ENCODE measurements around the gene SLC17A5. TPM values are rescaled to one million over a fixed set of nuclear protein-coding genes. Genes with fewer than 3 reads are reported as not detected.

The SLC17A5 gene
- total and polyA plus RNA-seq, 12 donors: 1.5 to 20.3 (median 12.8) TPM

DNA sequence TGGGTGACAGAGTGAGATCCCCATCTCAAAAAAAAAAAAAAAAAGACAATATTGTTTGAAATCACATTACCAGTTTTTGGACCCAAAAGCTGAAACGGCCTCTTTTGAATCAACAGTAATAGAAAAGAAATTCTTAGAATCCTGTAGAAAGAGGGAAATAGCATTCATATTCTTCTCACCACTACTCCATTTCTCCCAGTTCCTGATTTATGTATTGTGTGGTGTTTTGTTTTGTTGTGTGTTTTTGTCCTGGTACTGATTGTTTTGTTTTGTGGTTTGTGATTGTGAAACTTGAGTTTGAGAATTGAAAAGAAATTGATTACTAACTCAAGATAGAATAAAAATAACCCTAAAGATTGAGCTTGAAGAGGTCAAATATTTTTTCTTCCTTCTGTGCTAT is 106.8 kb downstream of the SLC17A5 start:
- no peak overlapping the region for H3K27ac ChIP-seq
- no peaks in the 10 kb centered on the region for H3K36me3 ChIP-seq (replicated peaks in 1 of 2)
- H3K9me3 ChIP-seq (replicated peaks in 1 of 3): no peaks in the 10 kb centered on the region
- H3K4me1 ChIP-seq (replicated peaks in 1 of 2): no peaks in the 10 kb centered on the region
- WGBS, 4 donors: 79 to 92% (median 82%) methylated on average over 1 of the region's 1 CpG
- intact Hi-C loops (cut with DNase I): no loop called here
- no peak for TF ChIP-seq POLR2A (IDR thresholded peaks at IDR 0.05)
- TF ChIP-seq, protein P1, sequence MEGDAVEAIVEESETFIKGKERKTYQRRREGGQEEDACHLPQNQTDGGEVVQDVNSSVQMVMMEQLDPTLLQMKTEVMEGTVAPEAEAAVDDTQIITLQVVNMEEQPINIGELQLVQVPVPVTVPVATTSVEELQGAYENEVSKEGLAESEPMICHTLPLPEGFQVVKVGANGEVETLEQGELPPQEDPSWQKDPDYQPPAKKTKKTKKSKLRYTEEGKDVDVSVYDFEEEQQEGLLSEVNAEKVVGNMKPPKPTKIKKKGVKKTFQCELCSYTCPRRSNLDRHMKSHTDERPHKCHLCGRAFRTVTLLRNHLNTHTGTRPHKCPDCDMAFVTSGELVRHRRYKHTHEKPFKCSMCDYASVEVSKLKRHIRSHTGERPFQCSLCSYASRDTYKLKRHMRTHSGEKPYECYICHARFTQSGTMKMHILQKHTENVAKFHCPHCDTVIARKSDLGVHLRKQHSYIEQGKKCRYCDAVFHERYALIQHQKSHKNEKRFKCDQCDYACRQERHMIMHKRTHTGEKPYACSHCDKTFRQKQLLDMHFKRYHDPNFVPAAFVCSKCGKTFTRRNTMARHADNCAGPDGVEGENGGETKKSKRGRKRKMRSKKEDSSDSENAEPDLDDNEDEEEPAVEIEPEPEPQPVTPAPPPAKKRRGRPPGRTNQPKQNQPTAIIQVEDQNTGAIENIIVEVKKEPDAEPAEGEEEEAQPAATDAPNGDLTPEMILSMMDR (IDR thresholded peaks at IDR 0.05): no peak
- no peaks in the 10 kb centered on the region for H3K27me3 ChIP-seq
- no peak overlapping the region for H3K4me3 ChIP-seq
- no peak for DNase-seq

Small RNAs within 50 kb of the gene (small RNA-seq; reads per million reads assigned to genes)
- gene RPS27P15: 0 reads per million in 2 donors

Other genes starting within 250 kb of the SLC17A5 start
- gene CGAS, start 201.7 kb downstream of the SLC17A5 start, total RNA-seq: 1 to 10 TPM; 1.2 to 7.8 (median 3.0) TPM
- 1 to 10 TPM; 1.0 to 1.2 (median 1.2) TPM for gene CGAS, start 201.7 kb downstream of the SLC17A5 start, polyA plus RNA-seq
- 10 to 100 TPM; 16.9 to 29.9 (median 23.6) TPM for gene MTO1, start 192.3 kb downstream of the SLC17A5 start, total RNA-seq
- gene MTO1, start 192.3 kb downstream of the SLC17A5 start, polyA plus RNA-seq: 10 to 100 TPM; 14.0 to 26.0 (median 20.3) TPM
- over 10,000 TPM in 4 of 9 donors, 1,000 to 10,000 TPM in 5; 7,361 to 13,514 (median 9,188) TPM for gene EEF1A1, start 133.0 kb downstream of the SLC17A5 start, total RNA-seq
- over 10,000 TPM in 1 of 3 donors, 1,000 to 10,000 TPM in 2; 7,921 to 10,048 (median 9,514) TPM for gene EEF1A1, start 133.0 kb downstream of the SLC17A5 start, polyA plus RNA-seq
- gene CD109, start 42.2 kb upstream of the SLC17A5 start, total RNA-seq: 1 to 10 TPM; 2.0 to 6.2 (median 5.0) TPM
- 1 to 10 TPM in 1 of 3 donors, under 1 TPM in 2; 0.47 to 2.1 (median 0.56) TPM for gene CD109, start 42.2 kb upstream of the SLC17A5 start, polyA plus RNA-seq

Measured in adrenal gland (tissue), 12 donors.